ENCODE measurements around the gene SMARCB1.

DNA sequence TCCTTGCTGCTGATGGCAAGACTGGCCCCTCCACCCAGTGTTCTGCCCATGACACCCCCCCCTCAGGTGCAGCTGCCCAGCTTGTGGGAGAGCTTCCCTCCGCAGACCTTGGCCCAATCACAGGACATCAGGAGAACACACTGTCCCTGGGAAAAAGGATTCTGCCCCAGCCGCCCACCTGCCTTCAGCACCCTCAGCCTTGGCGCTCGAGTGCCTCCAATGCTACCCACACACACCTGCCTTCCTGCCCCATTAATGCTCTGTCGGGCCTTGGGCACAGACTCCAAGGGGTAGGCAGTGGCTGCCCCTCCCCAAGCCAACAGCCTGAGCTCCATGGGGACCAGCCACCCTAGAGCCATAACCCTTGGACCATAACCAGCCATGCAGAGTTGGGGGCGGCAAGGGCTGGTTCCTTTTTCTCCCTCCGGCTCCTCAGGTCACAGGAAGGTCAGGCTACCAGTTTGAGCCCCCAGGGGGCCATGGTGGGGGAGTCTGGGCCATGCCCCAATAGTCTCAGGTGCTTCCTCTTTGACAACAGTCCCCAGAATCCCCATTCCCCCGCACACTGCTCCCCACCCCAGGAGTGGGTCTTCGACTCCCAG, 34.6 kb upstream of the SMARCB1 start:
- no peak for TF ChIP-seq POLR2A (IDR thresholded peaks at IDR 0.05; ENCODE audit: extremely low read depth, insufficient read length)
- TF ChIP-seq, protein P1, sequence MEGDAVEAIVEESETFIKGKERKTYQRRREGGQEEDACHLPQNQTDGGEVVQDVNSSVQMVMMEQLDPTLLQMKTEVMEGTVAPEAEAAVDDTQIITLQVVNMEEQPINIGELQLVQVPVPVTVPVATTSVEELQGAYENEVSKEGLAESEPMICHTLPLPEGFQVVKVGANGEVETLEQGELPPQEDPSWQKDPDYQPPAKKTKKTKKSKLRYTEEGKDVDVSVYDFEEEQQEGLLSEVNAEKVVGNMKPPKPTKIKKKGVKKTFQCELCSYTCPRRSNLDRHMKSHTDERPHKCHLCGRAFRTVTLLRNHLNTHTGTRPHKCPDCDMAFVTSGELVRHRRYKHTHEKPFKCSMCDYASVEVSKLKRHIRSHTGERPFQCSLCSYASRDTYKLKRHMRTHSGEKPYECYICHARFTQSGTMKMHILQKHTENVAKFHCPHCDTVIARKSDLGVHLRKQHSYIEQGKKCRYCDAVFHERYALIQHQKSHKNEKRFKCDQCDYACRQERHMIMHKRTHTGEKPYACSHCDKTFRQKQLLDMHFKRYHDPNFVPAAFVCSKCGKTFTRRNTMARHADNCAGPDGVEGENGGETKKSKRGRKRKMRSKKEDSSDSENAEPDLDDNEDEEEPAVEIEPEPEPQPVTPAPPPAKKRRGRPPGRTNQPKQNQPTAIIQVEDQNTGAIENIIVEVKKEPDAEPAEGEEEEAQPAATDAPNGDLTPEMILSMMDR (IDR thresholded peaks at IDR 0.05; ENCODE audit: low read depth, low read length) = no peak
